ENCODE results near the gene CDH20. TPM values are rescaled to one million over a fixed set of nuclear protein-coding genes. Genes with fewer than 3 reads are reported as not detected.

The CDH20 gene
- polyA plus RNA-seq, 2 of the 4 experiments (the other 2 are of a cell fraction), result not detected

DNA sequence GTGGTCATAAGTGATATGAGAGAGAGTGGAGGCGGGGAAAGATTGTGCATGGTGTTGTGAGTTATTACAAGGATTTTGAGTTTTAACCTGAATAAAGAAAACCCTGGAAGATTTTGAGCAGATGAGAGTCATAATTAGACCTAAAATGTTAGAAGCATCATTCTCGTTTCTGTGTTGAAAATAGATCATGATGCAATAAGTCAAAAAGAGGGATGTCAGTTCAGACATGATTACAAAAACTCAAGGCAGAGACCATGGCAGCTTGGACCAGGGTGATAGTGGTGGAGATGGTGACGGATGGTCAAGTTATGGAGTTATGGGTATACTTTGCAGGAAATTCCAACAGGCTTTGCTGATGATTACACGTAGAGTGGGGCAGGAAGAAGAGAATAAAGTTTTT lies 267.2 kb downstream of the CDH20 start:
- 80% methylated on average over 4 of the region's 4 CpGs for WGBS (ENCODE audit: missing lambda C conversion rate)
- H3K4me3 ChIP-seq, result no peak overlapping the region
- no peaks in the 10 kb centered on the region for H3K9me3 ChIP-seq
- POLR2A ChIA-PET, result no interaction called here
- TF ChIP-seq, protein P1, sequence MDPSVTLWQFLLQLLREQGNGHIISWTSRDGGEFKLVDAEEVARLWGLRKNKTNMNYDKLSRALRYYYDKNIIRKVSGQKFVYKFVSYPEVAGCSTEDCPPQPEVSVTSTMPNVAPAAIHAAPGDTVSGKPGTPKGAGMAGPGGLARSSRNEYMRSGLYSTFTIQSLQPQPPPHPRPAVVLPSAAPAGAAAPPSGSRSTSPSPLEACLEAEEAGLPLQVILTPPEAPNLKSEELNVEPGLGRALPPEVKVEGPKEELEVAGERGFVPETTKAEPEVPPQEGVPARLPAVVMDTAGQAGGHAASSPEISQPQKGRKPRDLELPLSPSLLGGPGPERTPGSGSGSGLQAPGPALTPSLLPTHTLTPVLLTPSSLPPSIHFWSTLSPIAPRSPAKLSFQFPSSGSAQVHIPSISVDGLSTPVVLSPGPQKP (IDR thresholded peaks at IDR 0.05; ENCODE audit: low read depth, low read length), result no peak
- TF ChIP-seq HDAC2 (IDR thresholded peaks at IDR 0.05), result no peak
- TF ChIP-seq SMC3 (IDR thresholded peaks at IDR 0.05), result no peak
- no peak for TF ChIP-seq RCOR1 (IDR thresholded peaks at IDR 0.05; ENCODE audit: low read depth, low read length)
- TF ChIP-seq, protein P2, sequence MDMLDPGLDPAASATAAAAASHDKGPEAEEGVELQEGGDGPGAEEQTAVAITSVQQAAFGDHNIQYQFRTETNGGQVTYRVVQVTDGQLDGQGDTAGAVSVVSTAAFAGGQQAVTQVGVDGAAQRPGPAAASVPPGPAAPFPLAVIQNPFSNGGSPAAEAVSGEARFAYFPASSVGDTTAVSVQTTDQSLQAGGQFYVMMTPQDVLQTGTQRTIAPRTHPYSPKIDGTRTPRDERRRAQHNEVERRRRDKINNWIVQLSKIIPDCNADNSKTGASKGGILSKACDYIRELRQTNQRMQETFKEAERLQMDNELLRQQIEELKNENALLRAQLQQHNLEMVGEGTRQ (IDR thresholded peaks at IDR 0.05), result no peak
- no peak for TF ChIP-seq NPAS2 (CRISPR knock-in tag; IDR thresholded peaks at IDR 0.05; ENCODE audit: borderline replicate concordance)
- no peak for TF ChIP-seq CHD2 (IDR thresholded peaks at IDR 0.05; ENCODE audit: low read length, partially characterized antibody)
- TF ChIP-seq MAZ (IDR thresholded peaks at IDR 0.05; ENCODE audit: borderline replicate concordance, low read depth, low read length), result no peak
- no peak for TF ChIP-seq JUNB (IDR thresholded peaks at IDR 0.05)
- no peak for TF ChIP-seq KDM5A (IDR thresholded peaks at IDR 0.05)
- no peak for TF ChIP-seq SREBF2 (IDR thresholded peaks at IDR 0.05)
- TF ChIP-seq HOXB5 (CRISPR knock-in tag; IDR thresholded peaks at IDR 0.05), result no peak
- no peak for TF ChIP-seq HOXA7 (CRISPR knock-in tag; IDR thresholded peaks at IDR 0.05)
- no peak for ATAC-seq
- peaks cover 4% of the 10 kb centered on the region; the same call in 1 of the 3 replicates for H3K4me1 ChIP-seq
- no peak overlapping the region for H3K27ac ChIP-seq
- no peak for FAIRE-seq
- no peak for DNase-seq (ENCODE audit: low read depth in 1 of 2, low spot score in 1 of 2)
- H3K4me2 ChIP-seq, result no peak overlapping the region
- CTCF ChIA-PET, result interaction anchor here (1.5 kb wide), 1 partner anchor 16 kb away, joined by 4 read pairs; no protein-coding TSS in a partner anchor

DNA sequence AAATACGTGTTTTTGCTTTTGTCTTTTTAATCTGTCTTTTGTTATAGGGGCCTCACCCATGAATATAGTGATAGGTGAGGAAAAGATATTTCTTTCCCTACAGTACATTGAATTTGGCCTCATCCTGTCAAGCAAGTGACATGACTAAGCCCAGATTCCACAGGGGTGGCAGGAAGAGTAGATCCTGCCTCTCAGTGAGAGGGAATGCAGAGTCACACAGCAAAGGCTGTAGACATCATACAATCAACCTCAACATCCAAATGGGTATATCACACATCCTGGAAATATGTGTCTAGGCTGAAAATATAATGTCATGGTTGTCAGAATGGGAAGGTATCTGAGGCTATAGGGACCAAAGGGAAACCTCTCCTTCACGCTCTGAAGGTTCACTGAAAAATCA lies 269.6 kb downstream of the CDH20 start:
- TF ChIP-seq, protein P1 (IDR thresholded peaks at IDR 0.05; ENCODE audit: low read depth, low read length), result no peak
- TF ChIP-seq NFE2L2 (conservative IDR thresholded peaks at IDR 0.05; ENCODE audit: low read length) (no peak), CBX2 (IDR thresholded peaks at IDR 0.05; ENCODE audit: borderline replicate concordance, low read depth) (no peak), SMC3 (IDR thresholded peaks at IDR 0.05) (no peak), TFCP2L1 (CRISPR knock-in tag; IDR thresholded peaks at IDR 0.05) (no peak), HEYL (CRISPR knock-in tag; IDR thresholded peaks at IDR 0.05) (no peak), MAZ (IDR thresholded peaks at IDR 0.05; ENCODE audit: borderline replicate concordance, low read depth, low read length) (no peak), ZSCAN20 (CRISPR knock-in tag; IDR thresholded peaks at IDR 0.05) (no peak), CHD2 (IDR thresholded peaks at IDR 0.05; ENCODE audit: low read length, partially characterized antibody) (no peak), HOXB13 (CRISPR knock-in tag; IDR thresholded peaks at IDR 0.05; ENCODE audit: low read depth) (no peak), ZC3H11A (IDR thresholded peaks at IDR 0.05) (no peak), ZFP36 (IDR thresholded peaks at IDR 0.05; ENCODE audit: borderline replicate concordance, partially characterized antibody) (no peak), POLR2A (IDR thresholded peaks at IDR 0.05; ENCODE audit: low read length) (no peak), ZNF302 (CRISPR knock-in tag; IDR thresholded peaks at IDR 0.05) (no peak), CHD4 (IDR thresholded peaks at IDR 0.05; ENCODE audit: borderline replicate concordance) (no peak), RFX5 (IDR thresholded peaks at IDR 0.05) (no peak), TP53 (CRISPR knock-in tag; IDR thresholded peaks at IDR 0.05) (no peak), PHF8 (IDR thresholded peaks at IDR 0.05; ENCODE audit: borderline replicate concordance, low read depth) (no peak)
- TF ChIP-seq, protein P3, sequence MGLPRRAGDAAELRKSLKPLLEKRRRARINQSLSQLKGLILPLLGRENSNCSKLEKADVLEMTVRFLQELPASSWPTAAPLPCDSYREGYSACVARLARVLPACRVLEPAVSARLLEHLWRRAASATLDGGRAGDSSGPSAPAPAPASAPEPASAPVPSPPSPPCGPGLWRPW (IDR thresholded peaks at IDR 0.05), result no peak
- TF ChIP-seq, protein P4, sequence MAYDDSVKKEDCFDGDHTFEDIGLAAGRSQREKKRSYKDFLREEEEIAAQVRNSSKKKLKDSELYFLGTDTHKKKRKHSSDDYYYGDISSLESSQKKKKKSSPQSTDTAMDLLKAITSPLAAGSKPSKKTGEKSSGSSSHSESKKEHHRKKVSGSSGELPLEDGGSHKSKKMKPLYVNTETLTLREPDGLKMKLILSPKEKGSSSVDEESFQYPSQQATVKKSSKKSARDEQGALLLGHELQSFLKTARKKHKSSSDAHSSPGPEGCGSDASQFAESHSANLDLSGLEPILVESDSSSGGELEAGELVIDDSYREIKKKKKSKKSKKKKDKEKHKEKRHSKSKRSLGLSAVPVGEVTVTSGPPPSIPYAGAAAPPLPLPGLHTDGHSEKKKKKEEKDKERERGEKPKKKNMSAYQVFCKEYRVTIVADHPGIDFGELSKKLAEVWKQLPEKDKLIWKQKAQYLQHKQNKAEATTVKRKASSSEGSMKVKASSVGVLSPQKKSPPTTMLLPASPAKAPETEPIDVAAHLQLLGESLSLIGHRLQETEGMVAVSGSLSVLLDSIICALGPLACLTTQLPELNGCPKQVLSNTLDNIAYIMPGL (CRISPR knock-in tag; IDR thresholded peaks at IDR 0.05; ENCODE audit: borderline replicate concordance), result no peak
- H3K4me1 ChIP-seq, result peaks cover 16% of the 10 kb centered on the region; the same call in 2 of the 3 replicates
- no peak overlapping the region for H3K4me3 ChIP-seq
- ChIA-PET CTCF (no interaction called here), POLR2A (no interaction called here)
- H3K9me3 ChIP-seq, result no peaks in the 10 kb centered on the region
- 93% methylated on average over 2 of the region's 2 CpGs for WGBS (ENCODE audit: missing lambda C conversion rate)
- ATAC-seq, result no peak
- H3K27ac ChIP-seq, result no peak overlapping the region
- no peak for DNase-seq (ENCODE audit: low read depth in 1 of 2, low spot score in 1 of 2)
- H3K4me2 ChIP-seq, result no peak overlapping the region
- FAIRE-seq, result no peak

All from A549 (cell line).